Kidney (tissue), 14 donors: ENCODE results near the gene EIF2A. TPM values are rescaled to one million over a fixed set of nuclear protein-coding genes. Genes with fewer than 3 reads are reported as not detected.

Source experiments
- DNase-seq, 5 donors: peaks; one replicate each; pipeline ENCODE4 v3.0.0-alpha.2; 2013 to 2020
- FAIRE-seq: peaks from 2 replicates; lab custom pipeline; 2012; peaks lifted over from hg19 to GRCh38; lab: Jason Lieb, UNC
- H3K27ac ChIP-seq, 2 donors: one replicate each; pipeline ENCODE4 v1.7.0; 2013; ENCODE audit warnings: low read depth in 2 of 2, low read length in 2 of 2, inconsistent platforms in 1 of 2
- H3K27me3 ChIP-seq: one replicate; pipeline ENCODE4 v1.7.1; 2013; ENCODE audit warnings: low read length, inconsistent platforms; ENCODE audit not compliant: control insufficient read depth, insufficient read depth
- H3K36me3 ChIP-seq, 3 donors: one replicate each; pipeline versions ENCODE4 v1.7.0 to v1.7.1; 2013; ENCODE audit warnings: low read length in 3 of 3, control low read depth in 1 of 3, inconsistent platforms in 1 of 3; ENCODE audit not compliant: insufficient read depth in 3 of 3, control insufficient read depth in 2 of 3
- H3K4me1 ChIP-seq, 3 donors: one replicate each; pipeline versions ENCODE4 v1.7.0 to v1.7.1; 2013; ENCODE audit warnings: low read length in 3 of 3, inconsistent platforms in 1 of 3, low read depth in 1 of 3; ENCODE audit not compliant: control insufficient read depth in 2 of 3, insufficient read depth in 2 of 3
- H3K4me3 ChIP-seq, 3 donors: one replicate each; pipeline versions ENCODE4 v1.7.0 to v1.8.1; 2013; ENCODE audit warnings: low read length in 3 of 3, control low read depth in 1 of 3, inconsistent platforms in 1 of 3
- H3K9ac ChIP-seq, 3 donors: one replicate each; pipeline versions ENCODE4 v1.7.0 to v1.7.1; 2013; ENCODE audit warnings: low read length in 3 of 3, control low read depth in 1 of 3, inconsistent platforms in 1 of 3
- H3K9me3 ChIP-seq, 3 donors: one replicate each; pipeline versions ENCODE4 v1.7.0 to v1.7.1; 2013; ENCODE audit warnings: low read length in 3 of 3, control low read depth in 1 of 3, inconsistent platforms in 1 of 3; ENCODE audit not compliant: control insufficient read depth in 2 of 3, insufficient read depth in 1 of 3
- CTCF ChIP-seq: IDR thresholded peaks from 3 replicates; pipeline ENCODE4 v1.5.1; 2012; ENCODE audit warnings: mild to moderate bottlenecking, moderate library complexity, borderline replicate concordance; ENCODE audit not compliant: insufficient read depth; ENCODE audit errors: extremely low read depth
- intact Hi-C: fragments of 100-400 bp; cut with DNase I; formaldehyde crosslinking; loops from one replicate; pipeline ENCODE4 v1.11.1; 2022
- polyA plus RNA-seq: library from polyadenylated mRNA; stranded (reverse); fragments of 350-450 nt; fragmentation: Illumina TruSeq; extraction: RNeasy Lipid Tissue Mini Kit (QIAGEN cat#74804); gene quantifications from one replicate; pipeline ENCODE4 v1.2.3, GENCODE V29; 2014; ENCODE audit warnings: low read depth, low replicate concordance; ENCODE audit not compliant: insufficient read depth
- total RNA-seq: library from RNA; stranded (reverse); fragmentation: NEBNext Ultra II Directional; extraction: Animal tissue kit (Norgen Biotek cat#: 25700); gene quantifications from one replicate; pipeline ENCODE4 v1.2.1, GENCODE V29; 2021
- donor health status: control.
- donor health status: control.
- donor health status: control.
- donor health status: control.
- donor health status: control.
- donor health status: DM: yes; HTN: yes; CAD: no.
- donor health status: Normal renal cell carcinoma (clear cell type).

The EIF2A gene
- total and polyA plus RNA-seq, 2 donors from 2014 or later = 48.2 to 70.5 TPM

DNA sequence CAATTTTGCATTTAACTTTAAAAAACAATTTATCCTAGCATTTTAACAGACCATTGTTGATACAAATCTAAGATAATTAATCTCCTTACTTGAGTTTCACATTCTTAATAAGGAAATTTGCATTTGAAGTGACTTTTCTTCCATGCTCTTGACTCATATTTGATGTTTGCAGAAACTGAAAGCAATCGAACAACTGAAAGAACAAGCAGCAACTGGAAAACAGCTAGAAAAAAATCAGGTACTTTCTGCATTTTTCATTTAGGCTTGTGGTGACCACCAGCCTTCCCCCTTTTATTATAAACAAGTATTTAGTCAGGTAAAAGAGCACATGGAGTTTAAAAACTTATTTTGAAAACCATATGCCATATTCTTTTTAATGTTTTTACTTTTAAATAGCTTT is 36.4 kb downstream of the EIF2A start:
- intact Hi-C loops = no loop called here
- H3K4me3 ChIP-seq = no peak overlapping the region
- H3K27me3 ChIP-seq = no peaks in the 10 kb centered on the region
- H3K9ac ChIP-seq = no peak overlapping the region
- H3K36me3 ChIP-seq = peaks cover 2 to 6% (median 3%) of the 10 kb centered on the region in 3 donors
- H3K27ac ChIP-seq = no peak overlapping the region
- H3K9me3 ChIP-seq = no peaks in the 10 kb centered on the region
- H3K4me1 ChIP-seq = no peaks in the 10 kb centered on the region
- DNase-seq = no peak
- TF ChIP-seq CTCF = no peak
- FAIRE-seq = no peak

DNA sequence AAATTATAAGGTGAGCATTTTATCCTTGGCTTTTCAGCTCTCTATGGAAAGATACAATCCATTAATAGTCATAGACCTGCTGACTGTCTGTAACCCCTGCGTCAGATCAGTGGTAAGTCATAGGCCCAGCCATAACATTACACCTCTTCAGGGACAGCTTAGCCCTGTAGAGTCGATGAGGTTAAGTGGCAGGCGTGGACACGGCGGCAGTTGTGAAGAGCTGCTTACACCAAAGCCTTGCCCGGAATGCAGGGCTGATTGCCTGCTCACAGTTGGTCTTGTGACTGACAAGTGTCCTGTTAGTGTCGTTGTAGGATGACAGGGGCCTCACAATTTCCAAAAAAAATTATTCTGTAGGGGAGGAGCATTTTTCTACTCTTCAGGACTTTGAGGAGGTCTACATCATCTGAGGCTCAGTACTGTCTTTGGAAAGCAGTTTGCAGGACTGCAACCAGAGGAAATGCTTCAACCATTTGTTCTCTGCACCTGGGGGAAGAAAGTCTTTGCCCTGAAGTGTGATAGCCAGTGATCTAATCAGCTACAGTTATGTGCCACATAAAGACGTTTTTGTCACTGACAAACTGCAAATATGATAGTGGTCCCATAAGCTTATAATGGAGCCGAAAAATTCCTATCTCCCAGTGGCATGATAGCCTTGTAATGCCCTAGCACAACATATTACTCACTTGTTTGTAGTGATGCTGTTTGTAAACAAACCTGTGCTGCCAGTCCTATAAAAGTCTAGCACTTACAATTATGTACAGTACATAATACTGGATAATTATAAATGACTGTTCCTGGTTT is 41.6 kb downstream of the EIF2A start:
- H3K4me3 ChIP-seq = no peak overlapping the region
- intact Hi-C loops = no loop called here
- H3K36me3 ChIP-seq = peaks cover 2 to 6% (median 3%) of the 10 kb centered on the region in 3 donors
- H3K9me3 ChIP-seq = no peaks in the 10 kb centered on the region
- no peaks in the 10 kb centered on the region for H3K27me3 ChIP-seq
- H3K9ac ChIP-seq = no peak overlapping the region
- TF ChIP-seq CTCF = no peak
- DNase-seq (no peak), FAIRE-seq (no peak)
- H3K4me1 ChIP-seq = no peaks in the 10 kb centered on the region
- H3K27ac ChIP-seq = no peak overlapping the region

DNA sequence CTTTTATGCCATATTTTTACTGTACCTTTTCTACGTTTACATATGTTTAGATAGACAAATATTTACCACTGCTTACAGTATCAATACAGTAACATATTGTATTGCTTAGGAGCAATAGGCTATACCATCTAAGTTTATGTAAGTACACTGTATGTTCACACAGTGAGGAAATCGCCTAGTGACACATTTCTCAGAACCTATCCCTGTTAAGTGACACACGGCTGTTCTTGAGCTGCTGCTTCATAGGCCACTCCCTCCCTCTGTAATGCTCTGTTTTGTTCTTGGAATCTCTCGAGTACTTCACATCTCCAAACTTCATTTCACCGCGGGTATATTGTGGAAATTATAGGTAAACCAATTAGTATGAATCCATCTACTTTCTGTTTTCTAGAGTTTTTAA is 43.2 kb downstream of the EIF2A start:
- intact Hi-C loops = no loop called here
- H3K9ac ChIP-seq = no peak overlapping the region
- no peak overlapping the region for H3K27ac ChIP-seq
- no peak for TF ChIP-seq CTCF
- H3K36me3 ChIP-seq = peaks cover 0 to 3% (median 2%) of the 10 kb centered on the region in 3 donors
- FAIRE-seq (no peak), DNase-seq (no peak)
- no peaks in the 10 kb centered on the region for H3K27me3 ChIP-seq
- no peak overlapping the region for H3K4me3 ChIP-seq
- H3K4me1 ChIP-seq = no peaks in the 10 kb centered on the region
- no peaks in the 10 kb centered on the region for H3K9me3 ChIP-seq
